GM12865 (cell line): ENCODE data around the gene BCO2.

Experiments used
- DNase-seq: peaks from one replicate; pipeline ENCODE4 v3.0.0; 2010; ENCODE audit warnings: low read depth
- H3K4me3 ChIP-seq: 2 replicates; pipeline ENCODE4 v1.5.1; 2011; ENCODE audit warnings: mild to moderate bottlenecking, low read depth, low read length, control low read depth
- TF ChIP-seq, protein P1 (sequence below): IDR thresholded peaks from 2 replicates; pipeline ENCODE4 v1.5.1; 2011; ENCODE audit warnings: low read length, control low read depth, low read depth, inconsistent platforms; ENCODE audit not compliant: insufficient read depth; ENCODE audit errors: missing control alignments

BCO2 gene

DNA sequence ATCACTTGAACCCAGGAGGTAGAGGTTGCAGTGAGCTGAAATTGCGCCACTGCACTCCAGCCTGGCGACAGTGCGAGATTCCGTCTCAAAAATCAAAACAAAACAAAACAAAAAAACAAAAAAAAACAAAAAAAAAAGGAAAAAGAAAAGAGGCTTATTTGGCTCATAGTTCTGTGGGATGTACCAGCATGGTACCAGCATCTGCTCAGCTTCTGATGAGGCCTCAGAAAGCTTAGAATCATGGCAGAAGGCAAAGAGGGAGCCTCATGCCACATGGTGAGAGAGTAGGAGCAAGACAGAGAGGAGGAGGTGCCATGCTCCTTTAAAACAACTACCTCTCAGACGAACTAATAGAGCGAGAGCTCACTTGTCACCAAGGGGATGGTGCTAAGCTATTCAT, 40.3 kb downstream of the BCO2 start:
- TF ChIP-seq, protein P1, sequence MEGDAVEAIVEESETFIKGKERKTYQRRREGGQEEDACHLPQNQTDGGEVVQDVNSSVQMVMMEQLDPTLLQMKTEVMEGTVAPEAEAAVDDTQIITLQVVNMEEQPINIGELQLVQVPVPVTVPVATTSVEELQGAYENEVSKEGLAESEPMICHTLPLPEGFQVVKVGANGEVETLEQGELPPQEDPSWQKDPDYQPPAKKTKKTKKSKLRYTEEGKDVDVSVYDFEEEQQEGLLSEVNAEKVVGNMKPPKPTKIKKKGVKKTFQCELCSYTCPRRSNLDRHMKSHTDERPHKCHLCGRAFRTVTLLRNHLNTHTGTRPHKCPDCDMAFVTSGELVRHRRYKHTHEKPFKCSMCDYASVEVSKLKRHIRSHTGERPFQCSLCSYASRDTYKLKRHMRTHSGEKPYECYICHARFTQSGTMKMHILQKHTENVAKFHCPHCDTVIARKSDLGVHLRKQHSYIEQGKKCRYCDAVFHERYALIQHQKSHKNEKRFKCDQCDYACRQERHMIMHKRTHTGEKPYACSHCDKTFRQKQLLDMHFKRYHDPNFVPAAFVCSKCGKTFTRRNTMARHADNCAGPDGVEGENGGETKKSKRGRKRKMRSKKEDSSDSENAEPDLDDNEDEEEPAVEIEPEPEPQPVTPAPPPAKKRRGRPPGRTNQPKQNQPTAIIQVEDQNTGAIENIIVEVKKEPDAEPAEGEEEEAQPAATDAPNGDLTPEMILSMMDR, result no peak
- H3K4me3 ChIP-seq, result no peak overlapping the region
- no peak for DNase-seq

DNA sequence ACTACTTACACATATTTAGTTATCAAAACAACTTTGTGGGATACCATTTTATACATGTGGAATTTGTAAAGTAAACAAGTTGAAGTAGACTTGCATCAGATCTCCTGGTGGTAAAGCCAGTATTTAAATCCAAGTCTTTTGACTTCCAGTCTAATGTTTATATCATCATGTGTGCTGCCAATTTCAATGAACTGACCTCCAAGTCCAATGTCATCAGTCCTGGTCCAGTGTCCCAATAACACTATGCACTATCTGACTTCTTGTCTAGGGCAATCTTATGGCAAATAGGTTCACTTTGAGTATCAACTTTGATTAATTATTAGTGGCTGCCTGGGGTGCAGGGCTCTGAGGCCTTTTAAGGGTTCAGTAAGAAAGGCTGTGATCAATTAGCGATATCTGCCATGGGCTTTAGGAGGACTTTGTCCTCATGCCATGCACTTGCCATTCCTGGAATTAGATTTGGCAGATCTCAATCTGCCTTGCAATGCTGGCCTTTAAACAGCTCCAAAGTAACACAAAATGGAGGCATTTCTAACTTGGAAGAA, 41.3 kb downstream of the BCO2 start:
- no peak for DNase-seq
- TF ChIP-seq, protein P1, result no peak
- no peak overlapping the region for H3K4me3 ChIP-seq

DNA sequence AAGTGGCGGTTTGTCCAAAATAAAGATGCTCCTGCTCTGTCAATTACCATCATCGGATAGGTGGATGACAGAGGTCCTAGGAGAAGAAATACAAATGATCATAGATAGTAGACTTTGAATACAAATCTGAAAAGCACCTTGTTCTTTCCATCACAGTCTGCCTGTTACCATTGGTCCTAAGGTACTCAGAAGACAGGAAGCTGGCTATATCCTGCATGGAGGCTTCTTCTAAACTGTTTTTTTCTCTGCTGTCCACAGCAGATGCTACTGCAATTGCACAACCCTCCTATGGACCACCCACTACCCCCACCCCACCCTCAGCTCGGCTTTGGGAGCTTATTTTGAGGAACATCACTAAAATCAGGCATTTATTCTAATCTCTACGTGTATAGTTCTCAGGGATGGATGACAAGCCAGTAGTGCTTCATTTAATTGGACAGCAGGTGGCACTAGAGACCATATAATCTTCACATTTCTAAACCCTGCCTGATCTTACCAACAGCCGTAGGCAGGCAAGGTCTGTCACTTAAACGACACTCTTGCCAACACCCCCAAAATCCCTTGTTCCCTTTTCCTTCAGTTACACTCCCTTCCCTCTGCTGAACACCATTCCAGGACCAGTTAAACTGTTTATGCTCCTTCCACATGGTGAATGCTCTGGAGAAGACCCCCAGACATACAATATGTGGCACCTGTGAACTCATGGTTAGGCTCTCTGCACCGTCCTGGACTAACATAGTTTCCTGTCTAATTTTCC, 44.3 kb downstream of the BCO2 start:
- TF ChIP-seq, protein P1, result peak; percentile 64
- DNase-seq, result peak; percentile 84
- no peak overlapping the region for H3K4me3 ChIP-seq

DNA sequence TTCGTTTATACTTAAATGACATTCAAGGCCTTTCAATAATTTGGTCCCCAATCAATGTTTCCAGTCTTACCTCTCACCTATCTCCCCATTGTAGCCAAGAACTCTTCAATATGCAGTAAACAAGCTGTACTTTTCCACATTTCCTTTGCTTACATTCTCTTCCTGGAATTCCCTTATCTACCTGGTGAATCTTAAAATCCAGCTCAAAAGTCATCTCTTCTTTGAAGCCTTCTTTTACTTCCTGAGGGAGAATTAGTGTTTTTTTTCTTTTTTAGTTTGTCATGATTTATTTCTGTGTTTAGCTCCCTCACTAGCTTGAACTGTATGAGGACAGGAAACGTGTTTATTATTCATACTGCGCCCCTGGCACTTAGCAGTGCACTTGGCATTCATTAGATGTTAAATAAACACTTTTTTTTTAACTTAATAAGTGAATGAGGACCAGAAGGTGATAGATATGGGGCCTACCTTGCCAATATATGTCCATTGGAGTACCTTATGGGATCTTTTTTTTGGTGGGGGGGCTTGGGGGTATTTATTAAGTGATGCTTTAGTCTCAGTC, 46.0 kb downstream of the BCO2 start:
- TF ChIP-seq, protein P1, result no peak
- no peak overlapping the region for H3K4me3 ChIP-seq
- no peak for DNase-seq

DNA sequence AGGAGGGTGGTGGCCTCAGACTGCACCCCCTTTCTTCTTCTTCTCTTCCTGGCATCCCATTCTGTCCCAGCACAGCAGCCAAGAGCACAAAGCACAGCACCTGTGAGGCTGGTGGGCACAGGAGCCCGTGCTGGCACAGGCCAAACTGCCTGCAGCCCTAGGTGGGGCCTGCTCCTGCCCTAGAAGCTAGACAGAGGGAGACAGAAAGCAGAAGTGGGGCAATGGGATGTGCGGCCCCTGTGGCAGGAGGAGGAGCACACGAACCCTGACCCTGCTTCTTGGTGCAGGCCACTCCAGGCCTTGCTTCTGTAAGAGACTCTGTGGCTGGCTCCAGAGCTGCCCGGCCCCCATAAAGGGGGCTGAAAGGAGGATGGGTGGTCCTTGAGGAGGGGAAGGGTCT, 47.0 kb downstream of the BCO2 start:
- no peak overlapping the region for H3K4me3 ChIP-seq
- DNase-seq, result no peak
- TF ChIP-seq, protein P1, result no peak

DNA sequence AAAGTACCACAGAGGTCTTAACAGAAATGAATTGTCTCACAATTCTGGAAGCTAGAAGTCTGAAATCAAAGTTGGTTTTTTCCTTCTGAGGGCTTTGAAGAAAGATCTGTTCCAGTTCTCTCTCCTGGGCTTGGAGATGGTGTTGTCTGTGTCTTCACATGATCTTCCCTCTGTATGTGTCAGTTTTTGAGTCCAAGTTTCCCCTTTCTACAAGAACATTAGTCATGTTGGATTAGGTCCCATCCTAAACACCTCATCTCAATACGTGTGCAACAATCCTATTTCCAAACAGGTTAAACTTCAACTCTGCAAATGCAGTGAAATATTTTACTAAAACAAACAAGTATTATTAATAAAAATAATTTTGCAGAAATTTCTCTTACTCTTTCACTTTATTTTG, 47.8 kb downstream of the BCO2 start:
- no peak for DNase-seq
- TF ChIP-seq, protein P1, result no peak
- no peak overlapping the region for H3K4me3 ChIP-seq
